Cardiac muscle cell (in vitro differentiated cells and primary cell): ENCODE data around the gene WDR93. TPM values are rescaled to one million over a fixed set of nuclear protein-coding genes. Genes with fewer than 3 reads are reported as not detected.
A peak's percentile ranks its signal among the peaks of the same experiment; 100 is the strongest.

Experiments used
- DNase-seq, 2 donors: peaks; one replicate each; pipeline versions ENCODE4 v3.0.0 to v3.0.0-alpha.2; 2010 to 2017; ENCODE audit warnings: low read depth in 1 of 2, low spot score in 1 of 2
- H3K27ac ChIP-seq: fragments of 200-600 bp; sonication (generic); 2 replicates; pipeline ENCODE4 v1.5.1; 2016
- H3K27me3 ChIP-seq: fragments of 200-600 bp; sonication (generic); 2 replicates; pipeline ENCODE4 v1.6.0; 2016; ENCODE audit warnings: control low read depth
- H3K36me3 ChIP-seq: fragments of 200-600 bp; sonication (generic); 2 replicates; pipeline ENCODE4 v1.5.1; 2016; ENCODE audit warnings: control low read depth
- H3K4me1 ChIP-seq: fragments of 200-600 bp; sonication (generic); 2 replicates; pipeline ENCODE4 v1.8.1; 2017; ENCODE audit warnings: low read depth, mild to moderate bottlenecking, mixed run types
- H3K4me3 ChIP-seq: fragments of 200-600 bp; sonication (generic); 2 replicates; pipeline ENCODE4 v1.5.1; 2016; ENCODE audit warnings: mild to moderate bottlenecking
- H3K9me3 ChIP-seq: fragments of 200-600 bp; sonication (generic); 2 replicates; pipeline ENCODE4 v1.5.1; 2017; ENCODE audit warnings: low read depth, mild to moderate bottlenecking, control low read depth
- polyA plus RNA-seq: library from polyadenylated mRNA; unstranded; fragments of >200 nt; fragmentation: Nextera tagmentation; extraction: Ambion mirVana; gene quantifications from 2 replicates; pipeline ENCODE4 v1.2.1, GENCODE V29; 2016
- total RNA-seq: library from RNA; depleted of rRNA; stranded (reverse); fragments of >200 nt; gene quantifications from 2 replicates; pipeline ENCODE4 v1.2.3, GENCODE V29; 2016
- TF ChIP-seq, protein P1 (sequence below): IDR thresholded peaks from 2 replicates; pipeline ENCODE4 v1.5.1; 2012; ENCODE audit warnings: low read depth, mild to moderate bottlenecking, low read length

Gene WDR93
- total and polyA plus RNA-seq, 2 experiments from 2014 or later = 0.06 to 0.73 TPM

DNA sequence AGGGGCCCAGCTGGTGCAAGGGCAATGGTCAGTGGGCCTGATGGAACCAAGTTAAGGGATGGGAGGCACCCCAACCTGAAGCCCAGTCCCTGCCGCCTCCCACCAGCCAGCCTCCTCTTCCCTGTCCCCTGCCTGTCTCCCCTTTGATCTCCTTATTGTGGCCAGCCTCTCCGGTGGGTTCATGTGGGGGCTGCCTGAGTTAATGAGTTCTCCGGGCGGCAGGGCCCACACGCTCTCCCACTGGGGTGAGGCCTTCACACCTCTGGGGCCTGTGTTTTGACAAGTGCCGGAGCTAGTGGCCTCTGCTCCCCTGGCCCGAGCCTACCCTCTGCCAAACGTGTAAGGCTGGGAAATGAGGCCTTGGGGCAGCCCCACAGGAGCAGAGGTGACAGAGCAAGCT is 67.7 kb downstream of the WDR93 start:
- no peaks in the 10 kb centered on the region for H3K9me3 ChIP-seq
- no peak overlapping the region for H3K27ac ChIP-seq
- no peaks in the 10 kb centered on the region for H3K4me1 ChIP-seq
- H3K27me3 ChIP-seq = no peaks in the 10 kb centered on the region
- H3K4me3 ChIP-seq = no peak overlapping the region
- TF ChIP-seq, protein P1, sequence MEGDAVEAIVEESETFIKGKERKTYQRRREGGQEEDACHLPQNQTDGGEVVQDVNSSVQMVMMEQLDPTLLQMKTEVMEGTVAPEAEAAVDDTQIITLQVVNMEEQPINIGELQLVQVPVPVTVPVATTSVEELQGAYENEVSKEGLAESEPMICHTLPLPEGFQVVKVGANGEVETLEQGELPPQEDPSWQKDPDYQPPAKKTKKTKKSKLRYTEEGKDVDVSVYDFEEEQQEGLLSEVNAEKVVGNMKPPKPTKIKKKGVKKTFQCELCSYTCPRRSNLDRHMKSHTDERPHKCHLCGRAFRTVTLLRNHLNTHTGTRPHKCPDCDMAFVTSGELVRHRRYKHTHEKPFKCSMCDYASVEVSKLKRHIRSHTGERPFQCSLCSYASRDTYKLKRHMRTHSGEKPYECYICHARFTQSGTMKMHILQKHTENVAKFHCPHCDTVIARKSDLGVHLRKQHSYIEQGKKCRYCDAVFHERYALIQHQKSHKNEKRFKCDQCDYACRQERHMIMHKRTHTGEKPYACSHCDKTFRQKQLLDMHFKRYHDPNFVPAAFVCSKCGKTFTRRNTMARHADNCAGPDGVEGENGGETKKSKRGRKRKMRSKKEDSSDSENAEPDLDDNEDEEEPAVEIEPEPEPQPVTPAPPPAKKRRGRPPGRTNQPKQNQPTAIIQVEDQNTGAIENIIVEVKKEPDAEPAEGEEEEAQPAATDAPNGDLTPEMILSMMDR = no peak
- no peak for DNase-seq
- H3K36me3 ChIP-seq = no peaks in the 10 kb centered on the region

DNA sequence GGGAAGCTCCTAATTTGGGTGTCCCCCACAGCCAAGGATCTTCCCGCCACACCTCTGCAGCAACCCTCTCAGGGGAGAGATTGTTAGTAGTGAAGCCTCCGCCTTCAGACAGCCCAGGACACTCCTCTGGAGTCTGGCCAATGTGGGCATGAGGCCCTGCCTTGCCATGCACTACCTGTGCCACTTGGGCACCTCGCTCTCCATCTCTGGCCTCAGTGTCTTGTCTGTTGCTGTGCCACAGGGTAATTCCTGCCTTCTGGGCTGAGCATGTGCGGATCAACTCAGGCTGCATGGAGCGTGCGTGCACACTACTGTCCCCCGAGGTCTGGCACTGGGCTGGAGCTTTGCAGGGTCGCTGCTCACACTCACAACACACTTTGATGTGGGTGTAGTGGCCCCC is 68.4 kb downstream of the WDR93 start:
- no peak for DNase-seq
- no peaks in the 10 kb centered on the region for H3K27me3 ChIP-seq
- no peaks in the 10 kb centered on the region for H3K9me3 ChIP-seq
- no peaks in the 10 kb centered on the region for H3K36me3 ChIP-seq
- H3K4me3 ChIP-seq = no peak overlapping the region
- H3K27ac ChIP-seq = no peak overlapping the region
- TF ChIP-seq, protein P1 = no peak
- H3K4me1 ChIP-seq = no peaks in the 10 kb centered on the region

DNA sequence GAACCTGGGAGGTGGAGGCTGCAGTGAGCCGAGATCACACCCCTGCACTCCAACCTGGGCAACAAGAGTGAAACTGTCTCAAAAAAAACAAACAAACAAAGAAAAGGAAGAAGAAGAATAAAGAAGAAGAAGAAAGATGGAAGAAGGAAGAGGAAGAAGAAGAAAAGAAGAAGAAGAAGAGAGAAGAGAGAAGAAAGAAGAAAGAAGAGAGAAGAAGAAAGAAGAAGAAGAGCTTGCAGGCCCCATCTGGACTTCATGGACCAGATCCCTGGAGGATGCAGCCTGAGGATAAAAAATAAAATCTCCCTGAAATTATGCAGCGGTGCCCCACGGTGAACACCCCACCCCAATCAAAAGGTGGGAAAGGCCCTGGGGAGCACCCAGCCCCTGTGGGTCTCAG is 69.2 kb downstream of the WDR93 start:
- Histone ChIP-seq H3K27me3 (no peaks in the 10 kb centered on the region), H3K4me1 (no peaks in the 10 kb centered on the region), H3K9me3 (no peaks in the 10 kb centered on the region), H3K27ac (no peak overlapping the region), H3K4me3 (no peak overlapping the region), H3K36me3 (no peaks in the 10 kb centered on the region)
- DNase-seq = no peak
- TF ChIP-seq, protein P1 = no peak

DNA sequence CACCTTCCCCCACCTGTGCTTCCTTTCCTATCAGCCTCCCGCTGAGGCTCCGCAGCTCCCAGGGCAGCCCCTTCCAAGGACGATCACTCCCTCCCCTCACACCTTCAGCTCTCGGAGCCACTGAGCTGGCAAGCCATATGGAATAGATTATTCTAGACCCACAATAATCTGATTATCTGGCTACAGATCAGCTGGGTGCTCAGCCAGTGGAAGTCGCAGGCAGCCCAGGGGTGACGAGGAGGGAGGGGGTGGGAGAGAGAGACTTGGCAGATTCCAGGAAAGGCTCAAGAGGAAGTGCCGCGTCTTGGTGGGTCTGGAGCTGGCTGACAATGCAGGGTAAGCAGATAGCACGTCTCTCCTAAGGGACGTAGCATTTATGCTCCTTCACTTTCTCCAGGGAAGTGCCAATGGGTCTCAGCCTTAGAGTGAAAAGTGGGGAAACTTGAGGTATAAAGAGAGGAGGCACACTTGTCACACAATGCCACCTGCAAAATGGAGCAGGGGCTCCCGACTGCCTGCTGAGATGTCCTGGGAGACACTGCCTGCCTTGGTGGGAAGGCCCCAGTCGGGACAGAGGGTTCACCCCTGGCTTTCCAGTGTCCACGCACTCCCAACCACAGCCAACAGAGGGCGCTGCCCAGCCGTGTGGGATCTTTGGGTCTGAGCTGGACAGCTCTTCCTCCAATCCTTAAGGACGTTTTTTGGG is 69.8 kb downstream of the WDR93 start:
- no peaks in the 10 kb centered on the region for H3K27me3 ChIP-seq
- no peaks in the 10 kb centered on the region for H3K4me1 ChIP-seq
- H3K9me3 ChIP-seq = no peaks in the 10 kb centered on the region
- TF ChIP-seq, protein P1 = peak; percentile 97
- peak; percentile 79 to 81 for DNase-seq
- no peak overlapping the region for H3K4me3 ChIP-seq
- H3K36me3 ChIP-seq = no peaks in the 10 kb centered on the region
- no peak overlapping the region for H3K27ac ChIP-seq

DNA sequence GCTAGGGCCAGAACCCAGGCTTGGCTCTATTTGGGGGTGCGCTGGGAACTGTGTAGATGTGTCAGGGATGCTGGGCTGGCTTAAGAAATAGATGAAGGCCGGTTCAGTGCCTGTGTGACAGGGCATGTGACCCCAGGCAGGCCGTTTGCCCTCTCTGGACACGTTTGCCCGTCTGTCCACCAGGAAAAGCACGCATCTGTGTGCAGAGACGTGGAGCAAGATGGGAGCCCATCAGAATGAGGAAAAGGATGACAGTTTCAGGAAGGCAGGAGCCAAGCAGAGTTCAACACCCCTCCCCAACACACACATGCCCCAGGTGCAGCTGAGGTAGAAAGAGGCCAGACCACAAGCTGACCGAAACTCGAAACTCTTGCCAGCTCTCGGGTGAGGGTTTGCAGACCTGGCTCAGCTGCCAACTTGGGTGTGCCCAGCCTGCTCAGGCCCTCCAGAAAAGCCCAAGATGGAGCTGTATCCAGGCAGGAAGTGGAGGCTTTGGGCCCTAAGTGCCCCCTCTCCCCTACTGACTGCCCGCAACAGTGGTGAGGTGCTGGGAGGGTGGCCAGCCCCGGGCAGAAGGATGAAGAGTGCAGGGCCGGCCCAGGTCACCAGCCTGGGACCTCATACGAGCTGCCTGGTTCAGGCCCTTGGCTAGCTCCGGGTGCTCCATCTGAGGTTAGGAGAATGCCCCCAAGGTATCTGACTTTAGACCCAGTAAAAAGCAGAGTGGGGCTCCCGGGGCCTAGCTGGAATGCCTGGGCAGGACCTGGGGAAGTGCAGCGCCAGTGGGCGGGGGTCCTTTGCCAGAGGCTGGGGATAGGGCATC is 70.6 kb downstream of the WDR93 start:
- no peak for DNase-seq
- Histone ChIP-seq H3K27me3 (no peaks in the 10 kb centered on the region), H3K4me1 (no peaks in the 10 kb centered on the region), H3K4me3 (no peak overlapping the region), H3K9me3 (no peaks in the 10 kb centered on the region), H3K27ac (no peak overlapping the region), H3K36me3 (no peaks in the 10 kb centered on the region)
- TF ChIP-seq, protein P1 = no peak
